ENCODE measurements around the gene CKAP2L. TPM values are rescaled to one million over a fixed set of nuclear protein-coding genes. Genes with fewer than 3 reads are reported as not detected.

The CKAP2L gene
- total RNA-seq, 4 donors from 2014 or later = 0.13 to 0.29 (median 0.22) TPM; not detected in 1

GRCh38 chr2:112777036-112777435 lies 12.6 kb upstream of the CKAP2L start:
- no peaks in the 10 kb centered on the region for H3K9me3 ChIP-seq
- H3K27ac ChIP-seq = no peak overlapping the region
- no peaks in the 10 kb centered on the region for H3K36me3 ChIP-seq
- H3K4me3 ChIP-seq (replicated peaks in 1 of 3) = no peak overlapping the region
- DNase-seq = no peak
- intact Hi-C loops (cut with DNase I) = no loop called here
- H3K27me3 ChIP-seq = no peaks in the 10 kb centered on the region
- H3K4me1 ChIP-seq = no peaks in the 10 kb centered on the region
- TF ChIP-seq POLR2A (IDR thresholded peaks at IDR 0.05) = no peak
- TF ChIP-seq, protein P1, sequence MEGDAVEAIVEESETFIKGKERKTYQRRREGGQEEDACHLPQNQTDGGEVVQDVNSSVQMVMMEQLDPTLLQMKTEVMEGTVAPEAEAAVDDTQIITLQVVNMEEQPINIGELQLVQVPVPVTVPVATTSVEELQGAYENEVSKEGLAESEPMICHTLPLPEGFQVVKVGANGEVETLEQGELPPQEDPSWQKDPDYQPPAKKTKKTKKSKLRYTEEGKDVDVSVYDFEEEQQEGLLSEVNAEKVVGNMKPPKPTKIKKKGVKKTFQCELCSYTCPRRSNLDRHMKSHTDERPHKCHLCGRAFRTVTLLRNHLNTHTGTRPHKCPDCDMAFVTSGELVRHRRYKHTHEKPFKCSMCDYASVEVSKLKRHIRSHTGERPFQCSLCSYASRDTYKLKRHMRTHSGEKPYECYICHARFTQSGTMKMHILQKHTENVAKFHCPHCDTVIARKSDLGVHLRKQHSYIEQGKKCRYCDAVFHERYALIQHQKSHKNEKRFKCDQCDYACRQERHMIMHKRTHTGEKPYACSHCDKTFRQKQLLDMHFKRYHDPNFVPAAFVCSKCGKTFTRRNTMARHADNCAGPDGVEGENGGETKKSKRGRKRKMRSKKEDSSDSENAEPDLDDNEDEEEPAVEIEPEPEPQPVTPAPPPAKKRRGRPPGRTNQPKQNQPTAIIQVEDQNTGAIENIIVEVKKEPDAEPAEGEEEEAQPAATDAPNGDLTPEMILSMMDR (IDR thresholded peaks at IDR 0.05) = no peak

DNA sequence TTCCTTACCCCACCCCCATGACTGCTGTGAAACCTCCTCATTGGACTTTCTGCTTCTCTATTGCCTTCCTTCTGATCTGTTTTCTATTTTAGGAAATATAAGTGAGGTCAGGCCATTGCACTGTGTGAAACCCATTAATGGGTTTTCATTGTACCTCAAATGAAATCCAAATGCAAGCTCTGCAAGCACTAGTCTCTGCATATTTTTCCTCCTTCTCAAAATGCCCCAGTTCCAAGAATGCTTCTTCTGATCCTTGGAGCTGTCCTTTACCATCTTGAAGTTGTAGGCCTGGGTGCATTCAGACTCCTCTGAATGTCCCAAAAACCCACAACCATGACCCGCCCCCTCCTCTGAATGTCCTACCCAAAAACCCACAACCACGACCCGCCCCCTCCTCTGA lies 11.7 kb upstream of the CKAP2L start:
- Histone ChIP-seq H3K4me3 (replicated peaks in 1 of 3) (no peak overlapping the region), H3K27me3 (no peaks in the 10 kb centered on the region), H3K9me3 (no peaks in the 10 kb centered on the region), H3K4me1 (no peaks in the 10 kb centered on the region), H3K27ac (no peak overlapping the region), H3K36me3 (no peaks in the 10 kb centered on the region)
- no peak for DNase-seq
- 97 to 100% methylated on average over 2 to 3 of the region's 3 CpGs for WGBS, 2 donors
- intact Hi-C loops (cut with DNase I) = no loop called here
- TF ChIP-seq POLR2A (IDR thresholded peaks at IDR 0.05) = no peak
- TF ChIP-seq, protein P1 (IDR thresholded peaks at IDR 0.05) = no peak

- intact Hi-C loops (cut with DNase I) = no loop called here
- 96 to 100% methylated on average over 3 of the region's 3 CpGs for WGBS, 2 donors
- Histone ChIP-seq H3K27ac (no peak overlapping the region), H3K4me1 (no peaks in the 10 kb centered on the region), H3K36me3 (no peaks in the 10 kb centered on the region), H3K4me3 (replicated peaks in 1 of 3) (no peak overlapping the region), H3K9me3 (no peaks in the 10 kb centered on the region), H3K27me3 (no peaks in the 10 kb centered on the region)
- TF ChIP-seq POLR2A (IDR thresholded peaks at IDR 0.05) = no peak
- TF ChIP-seq, protein P1 (IDR thresholded peaks at IDR 0.05) = no peak
- DNase-seq = no peak
Measured at GRCh38 chr2:112774536-112775285, 10.3 kb upstream of the CKAP2L start.

DNA sequence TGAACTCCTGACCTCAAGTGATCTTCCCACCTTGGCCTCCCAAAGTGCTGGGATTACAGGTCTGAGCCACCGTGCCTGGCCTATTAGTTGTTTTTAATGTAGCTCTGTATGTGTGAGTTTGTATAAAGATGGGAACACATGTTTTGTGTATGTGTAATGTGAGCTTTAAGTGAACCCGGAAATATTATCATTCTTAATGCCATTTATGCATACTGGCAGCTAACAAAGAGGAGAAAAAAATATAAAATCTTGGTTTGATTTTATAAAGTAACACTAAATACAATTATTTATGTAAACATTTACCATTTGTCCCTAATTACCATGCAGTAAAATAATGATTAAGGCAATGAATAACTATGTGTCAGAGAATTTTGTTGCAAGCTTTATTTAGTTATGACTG lies 9.1 kb upstream of the CKAP2L start:
- Histone ChIP-seq H3K4me1 (no peaks in the 10 kb centered on the region), H3K4me3 (replicated peaks in 1 of 3) (no peak overlapping the region), H3K27me3 (no peaks in the 10 kb centered on the region), H3K36me3 (no peaks in the 10 kb centered on the region), H3K9me3 (no peaks in the 10 kb centered on the region), H3K27ac (no peak overlapping the region)
- TF ChIP-seq POLR2A (IDR thresholded peaks at IDR 0.05) = no peak
- TF ChIP-seq, protein P1 (IDR thresholded peaks at IDR 0.05) = no peak
- intact Hi-C loops (cut with DNase I) = no loop called here
- no peak for DNase-seq
- 86% methylated on average over 2 of the region's 2 CpGs for whole genome bisulfite sequencing, 2 donors

- Histone ChIP-seq H3K27ac (no peak overlapping the region), H3K4me3 (replicated peaks in 1 of 3) (no peak overlapping the region), H3K4me1 (no peaks in the 10 kb centered on the region), H3K9me3 (no peaks in the 10 kb centered on the region), H3K27me3 (no peaks in the 10 kb centered on the region), H3K36me3 (no peaks in the 10 kb centered on the region)
- WGBS, 2 donors = 32 to 64% methylated on average over 2 of the region's 2 CpGs
- no peak for DNase-seq
- intact Hi-C loops (cut with DNase I) = no loop called here
- TF ChIP-seq POLR2A (IDR thresholded peaks at IDR 0.05) = no peak
- TF ChIP-seq, protein P1 (IDR thresholded peaks at IDR 0.05) = no peak
Measured at GRCh38 chr2:112772911-112773475, 8.6 kb upstream of the CKAP2L start.

Data from thyroid gland (tissue), 4 donors.